Suprapubic skin (tissue), 4 donors: ENCODE measurements around the gene SLF2.

ENCODE experiments used
- EP300 ChIP-seq: sonication (generic); formaldehyde crosslinking; IDR thresholded peaks from one replicate; pipeline ENCODE4 v1.6.1; 2017; ENCODE audit warnings: antibody characterized with exemption
- POLR2A ChIP-seq, 2 donors: fragments of 450-650 bp; IDR thresholded peaks; one replicate each; pipeline ENCODE4 v1.6.1; 2017; ENCODE audit warnings: antibody characterized with exemption in 2 of 2, mild to moderate bottlenecking in 2 of 2, moderate library complexity in 2 of 2
- POLR2AphosphoS5 ChIP-seq, 3 donors: sonication (generic); formaldehyde crosslinking; IDR thresholded peaks; one replicate each; pipeline ENCODE4 v1.6.1; 2017; ENCODE audit warnings: antibody characterized with exemption in 3 of 3
- TF ChIP-seq, protein P1 (sequence below), 2 donors: fragments of 200-600 bp in 1 of 2; fragments of 450-650 bp in 1 of 2; sonication (generic) in 1 of 2; IDR thresholded peaks; one replicate each; pipeline ENCODE4 v1.5.1; 2016 to 2019; ENCODE audit warnings: antibody characterized with exemption in 2 of 2, mild to moderate bottlenecking in 1 of 2, moderate library complexity in 1 of 2

- TF ChIP-seq, protein P1, sequence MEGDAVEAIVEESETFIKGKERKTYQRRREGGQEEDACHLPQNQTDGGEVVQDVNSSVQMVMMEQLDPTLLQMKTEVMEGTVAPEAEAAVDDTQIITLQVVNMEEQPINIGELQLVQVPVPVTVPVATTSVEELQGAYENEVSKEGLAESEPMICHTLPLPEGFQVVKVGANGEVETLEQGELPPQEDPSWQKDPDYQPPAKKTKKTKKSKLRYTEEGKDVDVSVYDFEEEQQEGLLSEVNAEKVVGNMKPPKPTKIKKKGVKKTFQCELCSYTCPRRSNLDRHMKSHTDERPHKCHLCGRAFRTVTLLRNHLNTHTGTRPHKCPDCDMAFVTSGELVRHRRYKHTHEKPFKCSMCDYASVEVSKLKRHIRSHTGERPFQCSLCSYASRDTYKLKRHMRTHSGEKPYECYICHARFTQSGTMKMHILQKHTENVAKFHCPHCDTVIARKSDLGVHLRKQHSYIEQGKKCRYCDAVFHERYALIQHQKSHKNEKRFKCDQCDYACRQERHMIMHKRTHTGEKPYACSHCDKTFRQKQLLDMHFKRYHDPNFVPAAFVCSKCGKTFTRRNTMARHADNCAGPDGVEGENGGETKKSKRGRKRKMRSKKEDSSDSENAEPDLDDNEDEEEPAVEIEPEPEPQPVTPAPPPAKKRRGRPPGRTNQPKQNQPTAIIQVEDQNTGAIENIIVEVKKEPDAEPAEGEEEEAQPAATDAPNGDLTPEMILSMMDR (IDR thresholded peaks at IDR 0.05) = no peak
- TF ChIP-seq POLR2A (IDR thresholded peaks at IDR 0.05) (no peak), EP300 (no peak), POLR2AphosphoS5 (IDR thresholded peaks at IDR 0.05) (no peak)
Measured at GRCh38 chr10:100983868-100984671, 71.3 kb downstream of the SLF2 start.
